Measurements from ENCODE around the gene NRIP2.

The NRIP2 gene

DNA sequence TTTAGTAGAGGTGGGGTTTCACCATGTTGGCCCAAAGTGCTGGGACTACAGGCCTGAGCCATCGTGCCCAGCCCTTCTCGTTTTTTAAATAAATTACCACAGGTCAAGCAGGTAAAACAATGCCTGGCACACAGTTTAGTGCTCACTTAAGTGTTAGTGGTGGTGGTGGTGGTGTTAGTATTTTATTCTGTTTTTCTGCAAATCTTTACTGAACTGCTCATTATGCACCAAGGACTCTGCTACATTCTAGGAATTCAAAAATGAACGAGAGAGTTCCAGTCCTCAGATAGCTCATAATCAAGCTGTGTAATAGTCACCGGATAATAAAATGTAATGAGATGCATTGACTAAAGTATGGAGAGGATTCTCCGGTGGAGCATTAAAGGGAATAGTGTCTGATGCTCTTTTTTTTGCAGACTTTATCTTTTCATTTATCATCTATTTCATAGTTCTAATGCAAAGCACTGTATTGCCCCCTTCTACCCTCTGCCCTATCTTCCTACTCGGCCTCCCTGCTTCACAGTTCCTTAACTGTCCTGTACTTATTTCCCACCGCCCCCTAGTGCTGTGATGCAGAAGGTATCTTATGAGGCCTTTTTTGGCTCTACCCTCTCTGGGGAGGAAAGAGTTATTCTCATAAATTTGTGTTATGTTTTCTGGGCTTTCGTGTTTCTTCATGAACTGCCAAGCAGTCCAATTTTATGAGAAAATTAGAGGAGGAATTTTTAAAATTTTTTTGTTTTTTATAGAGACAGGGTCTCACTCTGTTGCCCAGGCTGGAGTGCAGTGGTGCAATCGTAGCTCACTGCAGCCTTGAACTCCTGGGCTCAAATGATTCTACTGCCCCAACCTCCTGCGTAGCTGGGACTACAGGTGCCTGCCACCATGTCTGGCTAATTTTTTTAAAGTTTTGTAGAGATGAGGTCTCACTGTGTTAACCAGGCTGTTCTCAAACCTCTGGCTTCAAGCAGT lies 21.3 kb downstream of the NRIP2 start:
- peak overlapping the region; percentile 91 to 94 for H3K4me3 Mint-ChIP-seq
- peak overlapping the region; percentile 93 to 97 for H3K27ac Mint-ChIP-seq
- H3K27me3 Mint-ChIP-seq = no peaks in the 10 kb centered on the region
- ATAC-seq (replicated peaks) = no peak
- peaks cover 38% of the 10 kb centered on the region for H3K36me3 Mint-ChIP-seq (ENCODE audit: insufficient read depth)
- H3K4me1 Mint-ChIP-seq (ENCODE audit: low read depth in 2 of 2) = peaks cover 11 to 19% of the 10 kb centered on the region in 2 donors
- H3K9me3 Mint-ChIP-seq = no peaks in the 10 kb centered on the region
- DNase-seq = peak in 2 of 3 experiments; percentile 29

DNA sequence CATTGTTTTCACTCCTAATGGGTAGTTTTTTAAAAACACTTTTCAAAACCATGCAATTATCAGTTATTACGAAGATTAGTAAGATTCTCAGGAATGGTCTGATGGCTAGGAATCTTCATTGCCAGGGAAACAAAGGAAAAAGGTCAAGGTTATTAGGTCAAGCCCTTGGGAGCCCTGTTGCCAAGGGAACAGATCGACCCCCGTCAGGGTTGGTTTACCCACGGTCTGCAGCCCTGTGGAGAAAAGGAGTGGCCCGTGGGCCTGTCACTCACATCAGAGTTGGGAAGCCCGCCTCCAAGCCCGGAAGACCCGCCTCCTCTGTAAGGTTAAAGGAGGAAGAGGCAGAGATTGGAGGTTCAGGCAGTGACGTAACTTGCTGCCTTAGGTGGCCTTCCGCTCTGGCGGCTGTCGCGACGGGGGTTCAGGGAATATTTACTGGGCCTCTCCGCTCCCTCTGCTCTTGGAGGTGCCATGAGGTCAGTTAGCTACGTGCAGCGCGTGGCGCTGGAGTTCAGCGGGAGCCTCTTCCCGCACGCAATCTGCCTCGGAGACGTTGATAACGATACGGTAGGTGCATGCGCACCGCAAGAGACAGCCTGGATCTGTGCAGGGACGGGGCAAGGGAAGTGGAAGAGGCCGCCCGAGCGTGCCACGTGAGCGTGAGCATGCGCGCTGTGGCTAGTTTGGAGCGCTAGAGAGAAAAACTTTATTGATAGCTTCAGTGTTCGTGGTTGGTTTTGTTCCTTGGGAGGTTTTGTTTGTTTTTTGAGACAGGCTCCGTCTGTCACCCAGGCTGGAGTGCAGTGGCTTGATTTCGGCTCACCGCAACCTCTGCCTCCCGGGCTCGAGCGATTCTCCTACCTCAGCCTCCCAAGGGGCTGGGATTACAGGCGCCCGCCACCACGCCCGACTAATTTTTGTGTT lies 22.3 kb downstream of the NRIP2 start, which contains the start of gene ITFG2:
ITFG2 (plus strand) TSS at position 379 of the 924 bp plus-strand sequence; CDS start at position 472, 93 bp downstream.
- Mint-ChIP-seq H3K4me1 (ENCODE audit: low read depth in 2 of 2) (peaks cover 11 to 14% of the 10 kb centered on the region in 2 donors), H3K36me3 (ENCODE audit: insufficient read depth) (peaks cover 36% of the 10 kb centered on the region), H3K4me3 (peak within 1 kb of the TSS; percentile 91 to 94), H3K9me3 (no peaks in the 10 kb centered on the region), H3K27me3 (no peaks in the 10 kb centered on the region), H3K27ac (peak within 1 kb of the TSS; percentile 93 to 97)
- DNase-seq (peak; percentile 94 to 96 (median 94)), ATAC-seq (replicated peaks) (peak; percentile 91)

- H3K27ac Mint-ChIP-seq = peak overlapping the region; percentile 93 to 97
- peaks cover 11 to 14% of the 10 kb centered on the region in 2 donors for H3K4me1 Mint-ChIP-seq (ENCODE audit: low read depth in 2 of 2)
These were observed 23.0 kb downstream of the NRIP2 start for GRCh38 chr12:2811801-2812200.

DNA sequence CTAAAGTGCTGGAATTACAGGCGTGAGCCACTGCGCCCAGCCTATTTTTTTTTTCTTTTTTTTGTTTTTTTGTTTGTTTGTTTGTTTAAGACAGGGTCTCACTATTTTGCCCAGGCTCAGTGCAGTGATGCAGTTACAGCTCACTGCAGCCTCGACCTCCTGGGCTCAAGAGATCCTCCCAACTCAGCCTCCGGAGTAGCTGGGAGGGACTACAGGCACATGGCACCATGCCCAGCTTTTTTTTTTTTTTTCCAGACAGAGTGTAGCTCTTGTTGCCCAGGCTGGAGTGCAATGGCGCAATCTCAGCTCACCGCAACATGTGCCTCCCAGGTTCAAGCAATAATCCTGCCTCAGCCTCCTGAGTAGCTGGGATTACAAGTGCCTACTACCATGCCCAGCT lies 28.1 kb downstream of the NRIP2 start:
- Mint-ChIP-seq H3K9me3 (no peaks in the 10 kb centered on the region), H3K27me3 (no peaks in the 10 kb centered on the region), H3K4me3 (no peak overlapping the region), H3K4me1 (ENCODE audit: low read depth in 2 of 2) (no peaks in the 10 kb centered on the region), H3K36me3 (ENCODE audit: insufficient read depth) (peaks cover 31% of the 10 kb centered on the region), H3K27ac (no peak overlapping the region)
- DNase-seq = no peak
- no peak for ATAC-seq (replicated peaks)

More at GRCh38 chr12:2811801-2812200, 23.0 kb downstream of the NRIP2 start:
- DNase-seq (no peak), ATAC-seq (replicated peaks) (no peak)
- peak overlapping the region; percentile 91 to 94 for H3K4me3 Mint-ChIP-seq
- no peaks in the 10 kb centered on the region for H3K9me3 Mint-ChIP-seq
- no peaks in the 10 kb centered on the region for H3K27me3 Mint-ChIP-seq
- peaks cover 31% of the 10 kb centered on the region for H3K36me3 Mint-ChIP-seq (ENCODE audit: insufficient read depth)

- H3K27me3 Mint-ChIP-seq = no peaks in the 10 kb centered on the region
- ATAC-seq (replicated peaks) = no peak
- no peak overlapping the region for H3K4me3 Mint-ChIP-seq
- H3K4me1 Mint-ChIP-seq (ENCODE audit: low read depth in 2 of 2) = no peaks in the 10 kb centered on the region
- peak overlapping the region in 1 of 2 donors; percentile 29 for H3K27ac Mint-ChIP-seq
- no peaks in the 10 kb centered on the region for H3K9me3 Mint-ChIP-seq
- no peak for DNase-seq
- H3K36me3 Mint-ChIP-seq (ENCODE audit: insufficient read depth) = peaks cover 39% of the 10 kb centered on the region
These were observed 29.7 kb downstream of the NRIP2 start for GRCh38 chr12:2805143-2805520.

GRCh38 chr12:2804393-2805142 lies 30.3 kb downstream of the NRIP2 start:
- Mint-ChIP-seq H3K4me3 (no peak overlapping the region), H3K9me3 (no peaks in the 10 kb centered on the region), H3K4me1 (ENCODE audit: low read depth in 2 of 2) (no peaks in the 10 kb centered on the region), H3K36me3 (ENCODE audit: insufficient read depth) (peaks cover 44% of the 10 kb centered on the region), H3K27ac (peak overlapping the region in 1 of 2 donors; percentile 29), H3K27me3 (no peaks in the 10 kb centered on the region)
- no peak for DNase-seq
- no peak for ATAC-seq (replicated peaks)

DNA sequence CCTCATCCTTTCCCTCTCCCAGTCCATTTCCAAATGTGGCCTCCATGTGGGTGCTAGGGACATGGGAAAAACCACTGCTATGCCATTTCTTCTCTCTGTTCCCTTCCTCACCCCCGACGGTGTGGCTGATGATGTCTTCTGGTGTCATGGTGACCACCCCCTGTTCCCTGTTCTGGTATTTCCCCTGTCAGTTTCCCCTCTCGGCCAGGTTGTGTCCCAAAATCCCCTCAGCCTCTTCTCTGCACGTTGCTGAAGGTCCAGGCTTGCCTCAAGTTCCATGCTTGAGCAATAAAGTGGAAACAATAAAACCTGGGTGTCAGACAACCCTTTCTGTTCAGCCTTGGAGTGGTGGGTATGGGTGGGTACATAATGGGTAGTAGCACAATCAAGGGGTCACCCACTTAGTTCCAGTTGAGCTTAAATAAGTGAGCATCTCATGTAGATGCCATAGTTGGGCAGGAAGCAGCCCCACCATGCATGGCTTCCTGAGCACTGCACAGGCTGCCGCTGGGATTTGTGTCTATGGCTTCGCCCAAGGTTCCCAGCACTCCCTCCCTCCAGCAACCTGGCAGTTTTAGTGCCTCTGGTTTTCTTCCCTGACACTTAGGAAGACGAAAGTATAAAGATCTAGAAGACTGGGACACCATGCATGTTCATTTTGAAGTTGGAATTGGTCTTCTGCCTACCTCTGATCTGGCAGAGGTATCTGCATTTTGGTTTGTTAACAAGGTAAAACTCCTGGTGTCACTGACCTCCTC lies 31.0 kb downstream of the NRIP2 start:
- no peaks in the 10 kb centered on the region for H3K4me1 Mint-ChIP-seq (ENCODE audit: low read depth in 2 of 2)
- H3K36me3 Mint-ChIP-seq (ENCODE audit: insufficient read depth) = peaks cover 49% of the 10 kb centered on the region
- no peaks in the 10 kb centered on the region for H3K27me3 Mint-ChIP-seq
- DNase-seq (no peak), ATAC-seq (replicated peaks) (no peak)
- no peak overlapping the region for H3K4me3 Mint-ChIP-seq
- H3K9me3 Mint-ChIP-seq = no peaks in the 10 kb centered on the region
- peak overlapping the region; percentile 29 to 32 for H3K27ac Mint-ChIP-seq

- Mint-ChIP-seq H3K27ac (peak overlapping the region in 1 of 2 donors; percentile 41), H3K27me3 (no peaks in the 10 kb centered on the region), H3K4me1 (ENCODE audit: low read depth in 2 of 2) (peaks cover 10 to 13% of the 10 kb centered on the region in 2 donors), H3K36me3 (ENCODE audit: insufficient read depth) (peaks cover 62% of the 10 kb centered on the region), H3K9me3 (no peaks in the 10 kb centered on the region), H3K4me3 (no peak overlapping the region)
- DNase-seq (no peak), ATAC-seq (replicated peaks) (no peak)
These were observed 33.6 kb downstream of the NRIP2 start for GRCh38 chr12:2801044-2801783.

- H3K9me3 Mint-ChIP-seq = no peaks in the 10 kb centered on the region
- no peak overlapping the region for H3K4me3 Mint-ChIP-seq
- DNase-seq = no peak
- peaks cover 13 to 16% of the 10 kb centered on the region in 2 donors for H3K4me1 Mint-ChIP-seq (ENCODE audit: low read depth in 2 of 2)
- H3K27me3 Mint-ChIP-seq = no peaks in the 10 kb centered on the region
- peak overlapping the region in 1 of 2 donors; percentile 41 for H3K27ac Mint-ChIP-seq
- no peak for ATAC-seq (replicated peaks)
- peaks cover 60% of the 10 kb centered on the region for H3K36me3 Mint-ChIP-seq (ENCODE audit: insufficient read depth)
These were observed 34.7 kb downstream of the NRIP2 start for GRCh38 chr12:2800046-2800570.

GRCh38 chr12:2797721-2798418 lies 37.0 kb downstream of the NRIP2 start:
- no peaks in the 10 kb centered on the region for H3K27me3 Mint-ChIP-seq
- H3K27ac Mint-ChIP-seq = no peak overlapping the region
- DNase-seq = no peak
- H3K36me3 Mint-ChIP-seq (ENCODE audit: insufficient read depth) = peaks cover 56% of the 10 kb centered on the region
- peaks cover 13 to 18% of the 10 kb centered on the region in 2 donors for H3K4me1 Mint-ChIP-seq (ENCODE audit: low read depth in 2 of 2)
- no peaks in the 10 kb centered on the region for H3K9me3 Mint-ChIP-seq
- H3K4me3 Mint-ChIP-seq = peak overlapping the region; percentile 86 to 88
- ATAC-seq (replicated peaks) = no peak

- peaks cover 40% of the 10 kb centered on the region for H3K36me3 Mint-ChIP-seq (ENCODE audit: insufficient read depth)
- H3K4me1 Mint-ChIP-seq (ENCODE audit: low read depth in 2 of 2) = peaks cover 14 to 19% of the 10 kb centered on the region in 2 donors
- peak overlapping the region; percentile 87 to 91 for H3K27ac Mint-ChIP-seq
- H3K9me3 Mint-ChIP-seq = no peaks in the 10 kb centered on the region
- H3K4me3 Mint-ChIP-seq = peak overlapping the region; percentile 86 to 88
- DNase-seq (no peak), ATAC-seq (replicated peaks) (no peak)
- no peaks in the 10 kb centered on the region for H3K27me3 Mint-ChIP-seq
These were observed 38.6 kb downstream of the NRIP2 start for GRCh38 chr12:2796187-2796666.
